Dendritic cell treated with granulocyte-macrophage colony-stimulating factor and Interleukin-4, amounts not matched to agents 40 ng/mL and 50 ng/mL, for 4 days (primary cell): Measurements from ENCODE around the gene LZTS3.
"Not testable (repeated sequence)": the region's sequence is repeated elsewhere in the genome, so short reads cannot be mapped to it uniquely, and the experiment has no call there.

ENCODE experiments used
- H3K27ac Mint-ChIP-seq: one replicate; pipeline ENCODE4 v1.8.0; 2022; ENCODE audit warnings: mild to moderate bottlenecking, mixed read lengths
- H3K27me3 Mint-ChIP-seq: one replicate; pipeline ENCODE4 v1.8.0; 2022; ENCODE audit warnings: mild to moderate bottlenecking, mixed read lengths
- H3K36me3 Mint-ChIP-seq: one replicate; pipeline ENCODE4 v1.8.0; 2022; ENCODE audit warnings: low read depth, mixed read lengths
- H3K4me1 Mint-ChIP-seq: one replicate; pipeline ENCODE4 v1.8.0; 2022; ENCODE audit warnings: low read depth, mixed read lengths
- H3K4me3 Mint-ChIP-seq: one replicate; pipeline ENCODE4 v1.8.0; 2022; ENCODE audit warnings: mild to moderate bottlenecking, moderate library complexity, mixed read lengths
- H3K9me3 Mint-ChIP-seq: one replicate; pipeline ENCODE4 v1.8.0; 2022; ENCODE audit warnings: mixed read lengths
- intact Hi-C: fragments of 100-400 bp; cut with micrococcal nuclease; formaldehyde crosslinking; loops from one replicate; pipeline ENCODE4 v1.15.0; 2022

Gene LZTS3

GRCh38 chr20:3124773-3125560 is 48.4 kb downstream of the LZTS3 start:
- H3K27me3 Mint-ChIP-seq, intact Hi-C loops, H3K4me3 Mint-ChIP-seq, H3K27ac Mint-ChIP-seq: not testable (repeated sequence)
- Mint-ChIP-seq H3K4me1 (peaks cover 16% of the 10 kb centered on the region), H3K9me3 (peaks cover 42% of the 10 kb centered on the region), H3K36me3 (peaks cover 61% of the 10 kb centered on the region)

GRCh38 chr20:3124163-3124562 is 49.2 kb downstream of the LZTS3 start:
- Mint-ChIP-seq H3K4me1 (peaks cover 16% of the 10 kb centered on the region), H3K9me3 (peaks cover 42% of the 10 kb centered on the region), H3K36me3 (peaks cover 69% of the 10 kb centered on the region)
- H3K27ac Mint-ChIP-seq, intact Hi-C loops, H3K4me3 Mint-ChIP-seq, H3K27me3 Mint-ChIP-seq: not testable (repeated sequence)

GRCh38 chr20:3123542-3123941 is 49.8 kb downstream of the LZTS3 start:
- H3K4me1 Mint-ChIP-seq = peaks cover 20% of the 10 kb centered on the region
- no peak overlapping the region for H3K27ac Mint-ChIP-seq
- peaks cover 76% of the 10 kb centered on the region for H3K36me3 Mint-ChIP-seq
- no peaks in the 10 kb centered on the region for H3K27me3 Mint-ChIP-seq
- intact Hi-C loops = no loop called here
- H3K9me3 Mint-ChIP-seq = peaks cover 42% of the 10 kb centered on the region
- H3K4me3 Mint-ChIP-seq = no peak overlapping the region

- intact Hi-C loops = no loop called here
- H3K36me3 Mint-ChIP-seq = peaks cover 81% of the 10 kb centered on the region
- peaks cover 21% of the 10 kb centered on the region for H3K4me1 Mint-ChIP-seq
- no peaks in the 10 kb centered on the region for H3K27me3 Mint-ChIP-seq
- H3K4me3 Mint-ChIP-seq = no peak overlapping the region
- peaks cover 42% of the 10 kb centered on the region for H3K9me3 Mint-ChIP-seq
- peak overlapping the region; percentile 50 for H3K27ac Mint-ChIP-seq
Observed at GRCh38 chr20:3121955-3122610, 51.3 kb downstream of the LZTS3 start.

- Mint-ChIP-seq H3K36me3 (peaks cover 88% of the 10 kb centered on the region), H3K27me3 (no peaks in the 10 kb centered on the region), H3K4me3 (no peak overlapping the region), H3K27ac (peak overlapping the region; percentile 50), H3K9me3 (peaks cover 42% of the 10 kb centered on the region), H3K4me1 (peaks cover 21% of the 10 kb centered on the region)
- intact Hi-C loops = no loop called here
Observed at GRCh38 chr20:3121271-3121911, 52.0 kb downstream of the LZTS3 start.

GRCh38 chr20:3119044-3119443 is 54.3 kb downstream of the LZTS3 start:
- intact Hi-C loops = no loop called here
- Mint-ChIP-seq H3K4me1 (peaks cover 21% of the 10 kb centered on the region), H3K4me3 (no peak overlapping the region), H3K9me3 (peaks cover 22% of the 10 kb centered on the region), H3K27me3 (no peaks in the 10 kb centered on the region), H3K27ac (no peak overlapping the region), H3K36me3 (peaks cover 82% of the 10 kb centered on the region)

GRCh38 chr20:3117839-3118379 is 55.4 kb downstream of the LZTS3 start:
- intact Hi-C loops, H3K27ac Mint-ChIP-seq: not testable (repeated sequence)
- H3K4me1 Mint-ChIP-seq = peaks cover 32% of the 10 kb centered on the region

GRCh38 chr20:3116341-3116740 is 57.0 kb downstream of the LZTS3 start:
- Mint-ChIP-seq H3K36me3 (peaks cover 82% of the 10 kb centered on the region), H3K27ac (no peak overlapping the region), H3K9me3 (no peaks in the 10 kb centered on the region), H3K4me3 (no peak overlapping the region), H3K27me3 (no peaks in the 10 kb centered on the region), H3K4me1 (peaks cover 23% of the 10 kb centered on the region)
- intact Hi-C loops = no loop called here

More at GRCh38 chr20:3117839-3118379, 55.4 kb downstream of the LZTS3 start:
- not testable (repeated sequence) for H3K27me3 Mint-ChIP-seq, H3K4me3 Mint-ChIP-seq
- H3K36me3 Mint-ChIP-seq = peaks cover 82% of the 10 kb centered on the region
- peaks cover 10% of the 10 kb centered on the region for H3K9me3 Mint-ChIP-seq

- Mint-ChIP-seq H3K9me3 (no peaks in the 10 kb centered on the region), H3K4me3 (no peak overlapping the region), H3K27me3 (no peaks in the 10 kb centered on the region), H3K36me3 (peaks cover 82% of the 10 kb centered on the region), H3K27ac (no peak overlapping the region), H3K4me1 (peaks cover 16% of the 10 kb centered on the region)
- intact Hi-C loops = loop anchor here (1.0 kb wide), 1 partner anchor 61 kb away; no protein-coding TSS in a partner anchor
Observed at GRCh38 chr20:3115190-3116107, 57.9 kb downstream of the LZTS3 start.
